IPS DF 4.7 (cell line): ENCODE data around the gene KMT5C.

ENCODE experiments used
- DNase-seq: peaks from one replicate; pipeline ENCODE4 v3.0.0-alpha.2; 2013; ENCODE audit warnings: low spot score; ENCODE audit errors: extremely low read depth

Gene KMT5C

DNA sequence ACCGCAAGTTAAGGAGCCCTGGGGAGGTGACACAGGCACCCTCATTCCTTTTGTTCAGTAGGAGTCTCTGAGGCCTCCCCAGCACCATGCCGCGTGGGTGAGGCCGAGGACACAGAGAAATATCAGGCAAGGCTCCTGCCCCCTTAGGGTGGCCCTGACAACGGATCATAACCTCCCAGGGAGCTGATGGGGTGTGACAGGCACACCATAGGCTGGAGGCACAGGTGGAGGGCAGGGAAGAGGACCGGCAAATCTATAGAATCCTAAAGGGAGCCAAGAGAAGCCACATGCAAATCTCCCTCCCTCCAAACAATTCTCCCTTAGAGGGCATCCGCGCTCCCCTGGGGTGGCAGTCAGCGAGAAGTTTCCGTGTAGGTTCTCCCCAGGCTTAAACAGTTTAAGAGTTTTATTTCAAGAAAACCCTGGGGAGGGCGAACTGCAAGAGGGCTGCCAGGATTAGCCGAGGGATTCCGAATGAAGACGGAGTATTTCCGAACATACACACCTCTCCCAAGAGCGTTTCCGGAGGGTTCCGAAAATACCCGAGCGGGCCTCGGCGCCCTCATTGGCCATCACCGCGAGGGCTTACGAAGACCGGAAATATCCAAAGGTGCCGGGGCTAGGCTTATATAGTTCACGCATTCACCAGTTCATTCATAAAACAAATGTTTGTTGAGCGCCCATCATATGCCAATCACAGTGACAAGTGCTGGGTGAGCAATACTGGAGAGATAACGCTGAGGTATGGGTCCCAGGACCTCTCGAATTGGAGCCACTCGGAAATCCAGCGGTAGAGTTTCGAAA lies 45.4 kb downstream of the KMT5C start:
- peak; percentile 72 for DNase-seq

GRCh38 chr19:55385724-55386492 lies 46.2 kb downstream of the KMT5C start, which contains the start of gene RPL28:
TSS of gene RPL28 (plus strand) at chr19:55385932. CDS start at chr19:55386358, 426 bp downstream.
- DNase-seq = peak; percentile 97

DNA sequence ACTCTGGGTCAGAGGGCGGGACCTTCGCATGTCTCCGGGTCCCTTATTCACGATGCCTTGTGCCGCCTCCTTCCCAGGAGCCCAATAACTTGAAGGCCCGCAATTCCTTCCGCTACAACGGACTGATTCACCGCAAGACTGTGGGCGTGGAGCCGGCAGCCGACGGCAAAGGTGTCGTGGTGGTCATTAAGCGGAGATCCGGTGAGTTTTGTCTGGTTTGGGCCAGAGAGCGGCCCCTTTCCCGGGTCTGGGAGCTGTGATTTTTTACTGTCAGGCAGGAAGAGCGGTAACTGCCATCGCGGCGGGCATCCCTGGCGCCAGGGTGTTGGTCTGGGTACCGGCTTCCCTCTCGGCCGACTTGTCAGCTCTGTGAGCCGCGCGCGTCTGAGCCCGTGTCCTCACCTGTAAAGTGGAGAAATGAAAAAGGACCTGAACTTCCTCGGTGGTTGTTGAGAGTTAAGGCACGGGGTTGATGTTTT lies 46.9 kb downstream of the KMT5C start:
- DNase-seq = no peak

GRCh38 chr19:55387736-55388497 lies 48.2 kb downstream of the KMT5C start:
- no peak for DNase-seq

GRCh38 chr19:55389386-55390317 lies 50.0 kb downstream of the KMT5C start:
- DNase-seq = no peak

DNA sequence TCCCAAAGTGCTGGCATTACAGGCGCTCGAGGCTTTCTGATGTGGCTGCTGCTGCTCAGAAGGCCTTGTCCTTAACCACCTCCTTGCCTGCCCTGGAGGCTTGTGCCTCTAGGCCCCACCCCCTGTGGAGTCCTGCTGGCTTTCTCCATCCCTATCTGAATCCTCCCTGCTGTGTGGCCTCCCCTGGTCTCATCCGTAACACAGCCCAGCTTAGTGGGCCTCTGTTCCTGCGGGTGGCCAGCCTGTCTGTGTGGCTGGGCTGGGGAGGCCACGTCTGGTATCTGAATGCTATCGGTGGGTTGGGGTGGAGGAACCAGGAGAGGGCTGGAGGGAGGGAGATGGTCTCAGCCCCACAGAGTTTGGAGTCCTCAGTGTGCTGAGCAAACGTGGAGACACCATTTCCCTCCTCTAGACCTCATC lies 50.8 kb downstream of the KMT5C start:
- no peak for DNase-seq

- no peak for DNase-seq
These were observed 51.6 kb downstream of the KMT5C start for GRCh38 chr19:55391191-55391670.

DNA sequence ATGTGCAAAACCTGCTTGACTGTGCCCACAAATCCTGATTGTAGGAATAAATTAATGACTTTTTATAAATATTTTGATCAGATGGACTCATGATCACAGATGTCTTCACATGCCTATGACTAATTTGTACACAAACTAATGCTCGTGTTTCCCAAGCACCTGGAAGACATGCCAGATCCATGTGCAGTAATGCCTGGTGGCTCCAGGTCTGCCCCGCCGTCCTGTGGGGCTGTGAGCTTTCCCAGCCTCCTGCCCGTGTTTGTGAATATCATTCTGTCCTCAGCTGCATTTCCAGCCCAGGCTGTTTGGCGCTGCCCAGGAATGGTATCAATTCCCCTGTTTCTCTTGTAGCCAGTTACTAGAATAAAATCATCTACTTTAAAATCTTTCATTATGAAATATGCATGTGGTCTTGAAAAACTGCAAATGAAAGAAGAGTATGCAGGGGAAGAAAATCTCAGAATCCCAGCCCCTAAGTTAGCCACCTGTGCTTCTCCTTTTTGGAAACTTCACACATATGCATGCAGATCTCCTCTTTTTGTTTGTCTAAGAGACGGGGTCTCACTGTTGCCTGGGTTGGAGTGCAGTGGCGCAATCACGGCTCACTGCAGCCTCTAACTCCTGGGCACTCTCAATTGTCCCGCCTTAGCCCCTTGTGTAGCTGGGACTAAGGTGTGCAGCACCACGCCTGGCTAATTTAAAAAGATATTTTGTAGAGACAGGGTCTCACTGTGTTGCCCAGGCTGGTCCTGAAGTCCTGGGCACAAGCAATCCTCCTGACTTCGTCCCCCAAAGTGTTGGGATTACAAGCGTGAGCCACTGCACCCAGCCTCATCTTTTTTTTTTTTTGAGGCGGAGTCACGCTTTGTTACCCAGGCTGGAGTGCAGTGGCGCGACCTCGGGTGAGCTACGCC lies 52.3 kb downstream of the KMT5C start:
- no peak for DNase-seq

GRCh38 chr19:55392820-55393761 lies 53.4 kb downstream of the KMT5C start:
- no peak for DNase-seq
